DOHH2 (cell line): ENCODE data around the gene ATL3.

Source experiments
- H3F3A ChIP-seq: fragments of 200-600 bp; sonication (generic), shearing (Covaris generic); 2 replicates; pipeline ENCODE4 v1.6.0; 2016; ENCODE audit warnings: antibody characterized with exemption, mild to moderate bottlenecking; ENCODE audit not compliant: control insufficient read depth, insufficient read depth
- H3K27ac ChIP-seq: fragments of 200-600 bp; sonication (generic); 2 replicates; pipeline ENCODE4 v1.5.1; 2014; ENCODE audit warnings: low read depth, mild to moderate bottlenecking, low read length, moderate library complexity
- H3K27me3 ChIP-seq: fragments of 200-600 bp; sonication (generic); 2 replicates; pipeline ENCODE4 v1.6.1; 2014; ENCODE audit warnings: mild to moderate bottlenecking, low read length, mixed read lengths; ENCODE audit not compliant: control insufficient read depth
- H3K36me3 ChIP-seq: fragments of 200-600 bp; sonication (generic); 2 replicates; pipeline ENCODE4 v1.6.1; 2014; ENCODE audit warnings: mild to moderate bottlenecking, low read length, moderate library complexity, mixed read lengths; ENCODE audit not compliant: control insufficient read depth
- H3K4me1 ChIP-seq: fragments of 200-600 bp; sonication (generic); 2 replicates; pipeline ENCODE4 v1.6.1; 2014; ENCODE audit warnings: mild to moderate bottlenecking, low read length, mixed read lengths; ENCODE audit not compliant: control insufficient read depth
- H3K4me2 ChIP-seq: fragments of 200-600 bp; sonication (generic); 2 replicates; pipeline ENCODE4 v1.6.0; 2014; ENCODE audit warnings: mild to moderate bottlenecking, low read length, moderate library complexity
- H3K4me3 ChIP-seq: fragments of 200-600 bp; sonication (generic); 2 replicates; pipeline ENCODE4 v1.5.1; 2014; ENCODE audit warnings: mild to moderate bottlenecking, low read length, mixed read lengths
- H3K79me2 ChIP-seq: fragments of 200-600 bp; sonication (generic); 2 replicates; pipeline ENCODE4 v1.6.1; 2014; ENCODE audit warnings: mild to moderate bottlenecking, low read length, mixed read lengths; ENCODE audit not compliant: control insufficient read depth
- H3K9me2 ChIP-seq: fragments of 200-600 bp; sonication (generic); replicated peaks from 2 replicates; pipeline ENCODE4 v1.6.1; 2014; ENCODE audit warnings: mild to moderate bottlenecking, low read length, mixed read lengths; ENCODE audit not compliant: control insufficient read depth
- H3K9me3 ChIP-seq: fragments of 200-600 bp; sonication (generic); 2 replicates; pipeline ENCODE4 v1.6.1; 2014; ENCODE audit warnings: antibody characterized with exemption, low read length, mixed read lengths; ENCODE audit not compliant: control insufficient read depth, insufficient read depth
- H4K20me1 ChIP-seq: fragments of 200-600 bp; sonication (generic); 2 replicates; pipeline ENCODE4 v1.6.0; 2014; ENCODE audit warnings: low read depth, mild to moderate bottlenecking, antibody characterized with exemption, low read length, moderate library complexity; ENCODE audit not compliant: control insufficient read depth, insufficient read depth
- CTCF ChIP-seq: fragments of 200-600 bp; sonication (generic); IDR thresholded peaks from one replicate; pipeline ENCODE4 v1.5.1; 2014; ENCODE audit warnings: antibody characterized with exemption, mild to moderate bottlenecking, low read depth, low read length; ENCODE audit not compliant: poor library complexity, severe bottlenecking
- EZH2phosphoT487 ChIP-seq: fragments of 200-600 bp; sonication (generic); IDR thresholded peaks from 2 replicates; pipeline ENCODE4 v1.6.1; 2017; ENCODE audit warnings: borderline replicate concordance, mild to moderate bottlenecking, antibody characterized with exemption, low read length, moderate library complexity, mixed read lengths

The ATL3 gene

DNA sequence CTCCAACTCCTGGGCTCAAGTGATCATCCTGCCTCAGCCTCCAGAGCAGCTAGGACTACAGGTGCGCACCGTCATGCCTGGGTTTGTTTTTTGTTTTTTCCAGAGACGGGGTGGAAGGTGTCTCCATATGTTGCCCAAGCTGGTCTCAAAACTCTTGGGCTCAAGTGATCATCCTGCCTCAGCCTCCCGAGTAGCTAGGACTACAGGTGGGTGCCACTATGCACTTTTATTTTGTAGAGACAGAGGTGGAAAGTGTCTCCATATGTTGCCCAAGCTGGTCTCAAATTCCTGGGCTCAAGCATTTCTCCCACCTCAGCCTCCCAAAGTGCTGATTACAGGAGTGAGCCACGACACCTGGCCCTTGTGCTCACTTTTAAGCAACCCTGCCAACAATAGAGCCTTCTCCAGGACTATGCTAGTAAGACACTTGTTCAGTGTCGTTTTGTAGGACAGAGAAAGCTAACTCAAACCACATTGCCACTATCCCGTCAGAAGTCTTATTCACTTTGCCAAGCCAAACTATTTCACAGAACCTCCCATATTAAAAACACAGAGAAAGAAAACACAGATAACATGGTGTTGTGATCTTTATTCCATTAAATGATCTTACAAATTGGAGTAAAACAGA, 47.5 kb downstream of the ATL3 start:
- Histone ChIP-seq H3K27ac (no peak overlapping the region), H3K4me1 (peaks cover 5% of the 10 kb centered on the region; the same call in 1 of the 2 replicates), H3K27me3 (no peaks in the 10 kb centered on the region), H3K79me2 (no peaks in the 10 kb centered on the region), H3K9me2 (no peaks in the 10 kb centered on the region), H3K36me3 (no peaks in the 10 kb centered on the region), H3F3A (no peaks in the 10 kb centered on the region), H3K4me3 (no peak overlapping the region), H3K9me3 (no peaks in the 10 kb centered on the region), H4K20me1 (no peaks in the 10 kb centered on the region), H3K4me2 (no peak overlapping the region)
- TF ChIP-seq CTCF (no peak), EZH2phosphoT487 (no peak)

GRCh38 chr11:63622323-63622722, 48.9 kb downstream of the ATL3 start:
- H3K4me1 ChIP-seq: peaks cover 5% of the 10 kb centered on the region; the same call in 1 of the 2 replicates
- H3K27me3 ChIP-seq: no peaks in the 10 kb centered on the region
- no peaks in the 10 kb centered on the region for H4K20me1 ChIP-seq
- H3K36me3 ChIP-seq: no peaks in the 10 kb centered on the region
- no peak overlapping the region for H3K4me2 ChIP-seq
- no peaks in the 10 kb centered on the region for H3F3A ChIP-seq
- H3K79me2 ChIP-seq: no peaks in the 10 kb centered on the region
- H3K9me2 ChIP-seq: no peaks in the 10 kb centered on the region
- H3K27ac ChIP-seq: no peak overlapping the region
- TF ChIP-seq CTCF (no peak), EZH2phosphoT487 (no peak)
- H3K4me3 ChIP-seq: no peak overlapping the region
- H3K9me3 ChIP-seq: no peaks in the 10 kb centered on the region

DNA sequence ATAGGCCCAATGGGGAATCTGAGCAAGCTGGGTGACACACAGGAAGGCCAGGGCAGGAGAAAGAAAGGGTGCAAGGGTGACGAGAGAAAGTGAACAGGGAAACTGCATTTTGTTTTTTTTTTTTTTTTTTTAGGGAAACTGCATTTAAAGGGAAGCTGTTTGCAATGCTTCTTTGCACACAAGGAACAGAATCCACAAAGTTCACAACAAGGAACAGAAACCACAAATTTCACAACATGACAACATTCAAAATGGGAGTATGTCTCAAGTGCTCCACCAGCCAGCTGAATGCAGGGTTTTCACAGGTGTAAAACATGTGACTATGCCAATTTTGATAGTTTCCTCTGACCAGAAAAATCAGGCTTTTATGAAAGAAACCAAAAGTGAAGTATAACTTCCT, 50.1 kb downstream of the ATL3 start:
- Histone ChIP-seq H3K27ac (no peak overlapping the region), H4K20me1 (no peaks in the 10 kb centered on the region), H3K36me3 (no peaks in the 10 kb centered on the region)

More for the DNA sequence above, 50.1 kb downstream of the ATL3 start:
- no peaks in the 10 kb centered on the region for H3F3A ChIP-seq
- no peaks in the 10 kb centered on the region for H3K9me2 ChIP-seq
- no peaks in the 10 kb centered on the region for H3K27me3 ChIP-seq
- no peaks in the 10 kb centered on the region for H3K79me2 ChIP-seq
- peaks cover 5% of the 10 kb centered on the region; the same call in 1 of the 2 replicates for H3K4me1 ChIP-seq
- TF ChIP-seq CTCF (no peak), EZH2phosphoT487 (no peak)
- H3K9me3 ChIP-seq: no peaks in the 10 kb centered on the region
- H3K4me3 ChIP-seq: no peak overlapping the region
- H3K4me2 ChIP-seq: no peak overlapping the region
